K562 (cell line): ENCODE results near the gene NFE2. TPM values are rescaled to one million over a fixed set of nuclear protein-coding genes. Genes with fewer than 3 reads are reported as not detected.
A peak's percentile ranks its signal among the peaks of the same experiment; 100 is the strongest.

Source experiments
- ADNP ChIP-seq: fragments of 200-800 bp; sonication (Bioruptor generic); IDR thresholded peaks from 2 replicates; pipeline ENCODE4 v1.6.1; 2016; ENCODE audit warnings: missing genetic modification characterization, missing compliant biosample characterization
- BCL6 ChIP-seq: fragments of 250-450 bp; sonication (Bioruptor Pico); IDR thresholded peaks from 2 replicates; pipeline ENCODE4 v1.4.0; 2020
- BRD9 ChIP-seq: fragments of 450-650 bp; IDR thresholded peaks from 2 replicates; pipeline ENCODE4 v1.6.1; 2018; ENCODE audit warnings: low read depth; ENCODE audit not compliant: partially characterized antibody
- DPF2 ChIP-seq: fragments of 450-650 bp; IDR thresholded peaks from 2 replicates; pipeline ENCODE4 v1.6.1; 2016
- EHMT2 ChIP-seq: fragments of 450-650 bp; IDR thresholded peaks from 2 replicates; pipeline ENCODE4 v1.6.1; 2018; ENCODE audit warnings: antibody characterized with exemption
- FOXA3 ChIP-seq, 2 experiments: fragments of 450-650 bp in 1 of 2; sonication (generic) in 1 of 2; formaldehyde crosslinking; IDR thresholded peaks in 1 of 2; conservative IDR thresholded peaks in 1 of 2; 2 replicates each; pipeline versions ENCODE4 v1.4.0 to v1.8.0; 2020 to 2022; ENCODE audit warnings: mild to moderate bottlenecking in 2 of 2, missing genetic modification reagents in 1 of 2
- GATAD2A ChIP-seq: fragments of 450-650 bp; IDR thresholded peaks from 2 replicates; pipeline ENCODE4 v1.6.1; 2017
- HLTF ChIP-seq: fragments of 450-650 bp; IDR thresholded peaks from 2 replicates; pipeline ENCODE4 v1.6.1; 2016
- KDM2B ChIP-seq: fragments of 250-450 bp; sonication (Bioruptor Pico); IDR thresholded peaks from 2 replicates; pipeline ENCODE4 v1.8.0; 2021; ENCODE audit warnings: mild to moderate bottlenecking, moderate library complexity
- MAFG ChIP-seq: fragments of 450-650 bp; conservative IDR thresholded peaks from 2 replicates; pipeline ENCODE4 v1.6.1; 2016; ENCODE audit warnings: missing genetic modification characterization, missing compliant biosample characterization
- MCM2 ChIP-seq: fragments of 450-650 bp; IDR thresholded peaks from 2 replicates; pipeline ENCODE4 v1.6.1; 2017; ENCODE audit warnings: low read depth, mild to moderate bottlenecking
- MYBL2 ChIP-seq, 2 experiments: fragments of 450-650 bp in 1 of 2; sonication (generic) in 1 of 2; formaldehyde crosslinking in 1 of 2; IDR thresholded peaks; 2 replicates each; pipeline versions ENCODE4 v1.6.1 to v1.8.1; 2017 to 2022; ENCODE audit warnings: borderline replicate concordance in 1 of 2, inconsistent platforms in 1 of 2, low read depth in 1 of 2, mild to moderate bottlenecking in 1 of 2, missing genetic modification reagents in 1 of 2, moderate library complexity in 1 of 2
- POU5F1 ChIP-seq: fragments of 150-350 bp; IDR thresholded peaks from 2 replicates; pipeline ENCODE4 v1.6.1; 2014; ENCODE audit warnings: borderline replicate concordance, low read length, low read depth, mild to moderate bottlenecking; ENCODE audit not compliant: partially characterized antibody
- PYGO2 ChIP-seq: fragments of 450-650 bp; IDR thresholded peaks from 2 replicates; pipeline ENCODE4 v1.6.1; 2016; ENCODE audit warnings: mild to moderate bottlenecking, missing genetic modification characterization, moderate library complexity, missing compliant biosample characterization
- SMC3 ChIP-seq: conservative IDR thresholded peaks from 2 replicates; pipeline ENCODE4 v1.6.1; 2011; ENCODE audit warnings: low read depth, low read length, improper control_type of control experiment; ENCODE audit not compliant: insufficient read depth
- SP1 ChIP-seq: sonication (generic); formaldehyde crosslinking; IDR thresholded peaks from 2 replicates; pipeline ENCODE4 v1.8.1; 2022; ENCODE audit warnings: mild to moderate bottlenecking, missing genetic modification reagents
- TCF15 ChIP-seq: fragments of 250-450 bp; sonication (Bioruptor Pico); IDR thresholded peaks from 2 replicates; pipeline ENCODE4 v1.8.0; 2022; ENCODE audit warnings: moderate library complexity, mild to moderate bottlenecking, inconsistent platforms
- ZBTB33 ChIP-seq: sonication (generic); formaldehyde crosslinking; IDR thresholded peaks from 2 replicates; pipeline ENCODE4 v1.8.1; 2023; ENCODE audit warnings: mild to moderate bottlenecking, missing genetic modification reagents
- ZNF175 ChIP-seq: fragments of 200-800 bp; sonication (Bioruptor generic); IDR thresholded peaks from 2 replicates; pipeline ENCODE4 v1.6.1; 2016; ENCODE audit warnings: low read depth, mild to moderate bottlenecking, missing genetic modification characterization, missing compliant biosample characterization
- ZNF3 ChIP-seq: fragments of 250-450 bp; sonication (Bioruptor Pico); IDR thresholded peaks from 2 replicates; pipeline ENCODE4 v1.5.0; 2021; ENCODE audit warnings: mild to moderate bottlenecking, moderate library complexity
- ZNF511 ChIP-seq: sonication (generic); formaldehyde crosslinking; IDR thresholded peaks from 2 replicates; pipeline ENCODE4 v1.8.0; 2022; ENCODE audit warnings: mild to moderate bottlenecking, missing genetic modification reagents
- polyA plus RNA-seq, 8 experiments: library from polyadenylated mRNA; depleted of rRNA in 4 of 8; stranded (reverse) in 5 of 8; unstranded in 3 of 8; fragments of >200 nt; fragmentation: Nextera tagmentation in 2 of 8; fragmentation: Illumina TruSeq in 1 of 8; extraction: Ambion mirVana in 2 of 8; extraction: Trizol in 1 of 8; gene quantifications; 2 replicates each; pipeline versions ENCODE4 v1.2.1 to v1.2.3, GENCODE V29; 2011 to 2014; ENCODE audit warnings: inconsistent platforms in 1 of 8, missing spikeins in 1 of 8
- total RNA-seq, 7 experiments: library from RNA; depleted of rRNA in 6 of 7; stranded (reverse); fragments of >200 nt in 6 of 7; fragmentation: Illumina TruSeq in 2 of 7; extraction: Trizol in 2 of 7; gene quantifications; 2 replicates each; pipeline versions ENCODE4 v1.2.1 to v1.2.3, GENCODE V29; 2011 to 2021; ENCODE audit warnings: low replicate concordance in 1 of 7
- TF ChIP-seq, protein P1 (sequence below): sonication (generic); formaldehyde crosslinking; IDR thresholded peaks from 2 replicates; pipeline ENCODE4 v1.8.0; 2023; ENCODE audit warnings: mild to moderate bottlenecking, missing genetic modification reagents

The NFE2 gene
- total and polyA plus RNA-seq, 9 of the 15 experiments (the other 6 are each of a cell fraction or from before 2014, with no cell fraction given) = 12.3 to 282 (median 208) TPM

DNA sequence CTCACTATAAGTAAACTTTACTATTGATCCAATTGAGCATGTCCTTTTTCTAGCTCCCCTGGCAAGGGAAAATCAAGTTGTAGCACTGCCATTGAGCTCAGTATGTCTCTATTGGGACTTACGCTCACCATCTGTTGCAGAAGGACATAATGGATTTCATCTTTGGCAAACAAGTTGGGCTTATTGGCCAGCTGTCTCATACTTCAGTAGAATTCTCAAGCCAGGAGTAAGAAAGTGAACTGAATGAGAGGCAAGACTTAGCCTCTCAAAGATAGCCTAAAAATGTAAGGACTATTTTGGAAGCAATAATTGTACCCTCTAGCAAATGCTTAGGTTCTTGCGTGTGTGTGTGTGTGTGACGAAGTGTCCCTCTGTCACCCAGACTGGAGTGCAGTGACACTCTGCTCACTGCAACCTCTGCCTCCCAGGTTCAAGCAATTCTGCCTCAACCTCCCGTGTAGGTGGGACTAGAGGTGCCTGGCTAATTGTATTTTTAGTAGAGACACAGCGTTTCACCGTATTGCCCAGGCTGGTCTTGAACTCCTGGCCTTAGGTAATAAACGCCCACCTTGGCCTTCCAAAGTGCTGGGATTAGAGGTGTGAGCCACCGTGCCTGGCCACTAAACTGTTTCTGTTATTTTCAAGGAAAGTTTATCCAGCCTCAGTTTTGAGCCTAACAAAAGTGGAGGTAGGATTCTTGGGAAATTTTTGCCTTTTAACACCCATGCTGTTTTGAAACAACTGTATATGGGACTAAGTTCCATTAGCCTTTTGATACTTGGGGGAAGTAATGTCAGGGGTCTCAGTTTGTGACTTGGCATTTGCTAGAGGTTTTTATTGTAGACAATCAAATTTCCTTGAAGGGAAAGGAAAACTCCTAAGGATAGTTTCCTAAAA, 13.3 kb downstream of the NFE2 start (continued):
- TF ChIP-seq FOXA3 (CRISPR knock-in tag; conservative IDR thresholded peaks at IDR 0.05 in 1 of 2, IDR thresholded peaks at IDR 0.05 in 1 of 2) (no peak), POU5F1 (no peak), GATAD2A (no peak), MAFG (no peak), ZBTB33 (CRISPR knock-in tag) (no peak), ZNF3 (no peak), PYGO2 (tag) (no peak), TCF15 (CRISPR knock-in tag) (no peak), MYBL2 (IDR thresholded peaks at IDR 0.05; ENCODE audit: low read depth) (no peak), MYBL2 (CRISPR knock-in tag; IDR thresholded peaks at IDR 0.05; ENCODE audit: borderline replicate concordance) (no peak), BRD9 (no peak), ZNF175 (CRISPR knock-in tag) (no peak), EHMT2 (no peak), MCM2 (no peak), ADNP (tag) (no peak), SMC3 (no peak; the same call in 1 of the 2 replicates), KDM2B (CRISPR knock-in tag) (no peak), BCL6 (CRISPR knock-in tag) (no peak), DPF2 (no peak), ZNF511 (no peak), HLTF (no peak), SP1 (CRISPR knock-in tag) (peak; percentile 52; the same call in 1 of the 2 replicates)
- TF ChIP-seq, protein P1, sequence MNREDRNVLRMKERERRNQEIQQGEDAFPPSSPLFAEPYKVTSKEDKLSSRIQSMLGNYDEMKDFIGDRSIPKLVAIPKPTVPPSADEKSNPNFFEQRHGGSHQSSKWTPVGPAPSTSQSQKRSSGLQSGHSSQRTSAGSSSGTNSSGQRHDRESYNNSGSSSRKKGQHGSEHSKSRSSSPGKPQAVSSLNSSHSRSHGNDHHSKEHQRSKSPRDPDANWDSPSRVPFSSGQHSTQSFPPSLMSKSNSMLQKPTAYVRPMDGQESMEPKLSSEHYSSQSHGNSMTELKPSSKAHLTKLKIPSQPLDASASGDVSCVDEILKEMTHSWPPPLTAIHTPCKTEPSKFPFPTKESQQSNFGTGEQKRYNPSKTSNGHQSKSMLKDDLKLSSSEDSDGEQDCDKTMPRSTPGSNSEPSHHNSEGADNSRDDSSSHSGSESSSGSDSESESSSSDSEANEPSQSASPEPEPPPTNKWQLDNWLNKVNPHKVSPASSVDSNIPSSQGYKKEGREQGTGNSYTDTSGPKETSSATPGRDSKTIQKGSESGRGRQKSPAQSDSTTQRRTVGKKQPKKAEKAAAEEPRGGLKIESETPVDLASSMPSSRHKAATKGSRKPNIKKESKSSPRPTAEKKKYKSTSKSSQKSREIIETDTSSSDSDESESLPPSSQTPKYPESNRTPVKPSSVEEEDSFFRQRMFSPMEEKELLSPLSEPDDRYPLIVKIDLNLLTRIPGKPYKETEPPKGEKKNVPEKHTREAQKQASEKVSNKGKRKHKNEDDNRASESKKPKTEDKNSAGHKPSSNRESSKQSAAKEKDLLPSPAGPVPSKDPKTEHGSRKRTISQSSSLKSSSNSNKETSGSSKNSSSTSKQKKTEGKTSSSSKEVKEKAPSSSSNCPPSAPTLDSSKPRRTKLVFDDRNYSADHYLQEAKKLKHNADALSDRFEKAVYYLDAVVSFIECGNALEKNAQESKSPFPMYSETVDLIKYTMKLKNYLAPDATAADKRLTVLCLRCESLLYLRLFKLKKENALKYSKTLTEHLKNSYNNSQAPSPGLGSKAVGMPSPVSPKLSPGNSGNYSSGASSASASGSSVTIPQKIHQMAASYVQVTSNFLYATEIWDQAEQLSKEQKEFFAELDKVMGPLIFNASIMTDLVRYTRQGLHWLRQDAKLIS (CRISPR knock-in tag) = peak; percentile 85
